PFSK-1 (cell line): ENCODE measurements around the gene XIRP2.

Source experiments
- FOXP2 ChIP-seq: optimal IDR thresholded peaks from 2 replicates; pipeline ENCODE3; 2011; ENCODE audit warnings: borderline replicate concordance, control low read depth, inconsistent platforms; ENCODE audit not compliant: insufficient read depth; ENCODE audit errors: extremely low read length, extremely low read depth
- POLR2AphosphoS5 ChIP-seq: IDR thresholded peaks from 2 replicates; pipeline ENCODE4 v1.6.1; 2012; ENCODE audit warnings: low read depth, mild to moderate bottlenecking, control low read depth, low read length, moderate library complexity
- REST ChIP-seq, 2 experiments: IDR thresholded peaks; 2 replicates each; pipeline versions ENCODE4 v1.6.1 to v1.8.0; 2011 to 2012; ENCODE audit warnings: low read depth in 2 of 2, low read length in 2 of 2, control low read depth in 1 of 2, inconsistent platforms in 1 of 2, mild to moderate bottlenecking in 1 of 2, moderate library complexity in 1 of 2; ENCODE audit not compliant: insufficient read depth in 1 of 2
- SIN3A ChIP-seq: IDR thresholded peaks from 2 replicates; pipeline ENCODE4 v1.6.1; 2012; ENCODE audit warnings: mild to moderate bottlenecking, low read length, moderate library complexity, borderline replicate concordance; ENCODE audit not compliant: insufficient read depth
- TAF1 ChIP-seq: IDR thresholded peaks from 2 replicates; pipeline ENCODE4 v1.6.1; 2012; ENCODE audit warnings: low read length, control low read depth, borderline replicate concordance; ENCODE audit not compliant: insufficient read depth

Gene XIRP2

DNA sequence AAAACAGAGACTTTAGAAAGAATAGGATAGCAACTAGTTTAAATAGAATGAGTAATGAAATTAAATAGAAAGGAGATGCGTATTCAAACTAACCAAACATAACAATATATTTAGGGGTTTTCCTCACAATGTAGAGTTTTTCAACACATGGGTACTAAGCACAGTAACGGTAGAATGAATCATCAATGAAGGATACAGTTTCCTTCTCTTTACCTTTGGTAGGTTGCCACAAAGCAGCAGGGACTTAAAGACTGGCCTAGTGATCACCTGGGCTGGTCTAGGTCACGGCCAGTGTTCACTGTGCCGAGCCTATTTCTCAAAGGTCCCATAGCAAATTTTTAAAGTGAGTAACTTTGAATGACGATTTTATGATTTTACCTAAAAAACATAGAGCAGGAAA, 311.7 kb downstream of the XIRP2 start:
- TF ChIP-seq POLR2AphosphoS5 (no peak), FOXP2 (no peak), TAF1 (no peak), SIN3A (no peak), REST (IDR thresholded peaks at IDR 0.05; ENCODE audit: insufficient read depth in 1 of 2, low read depth in 2 of 2, low read length in 2 of 2) (no peak)

DNA sequence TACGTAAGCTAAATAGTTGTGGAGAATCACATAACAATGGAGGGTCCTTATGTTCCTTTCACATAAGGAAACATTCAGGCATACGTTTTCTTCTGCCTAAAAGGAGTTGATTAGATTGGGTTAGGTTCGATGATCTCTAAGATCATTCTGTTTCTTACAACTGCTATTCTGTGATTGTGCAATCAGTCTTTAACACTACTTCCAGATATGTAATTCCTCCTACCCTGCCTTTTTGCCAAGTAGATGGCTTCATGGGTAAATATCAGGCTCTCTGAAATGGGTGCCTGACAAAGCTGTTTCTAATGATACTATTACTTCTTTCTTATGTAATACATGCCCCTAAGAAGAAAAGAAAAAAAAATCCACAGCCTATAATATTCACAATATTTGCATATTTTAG, 321.5 kb downstream of the XIRP2 start:
- TF ChIP-seq REST (IDR thresholded peaks at IDR 0.05; ENCODE audit: insufficient read depth in 1 of 2, low read depth in 2 of 2, low read length in 2 of 2): no peak
- no peak for TF ChIP-seq TAF1
- TF ChIP-seq POLR2AphosphoS5: no peak
- TF ChIP-seq SIN3A: no peak
- TF ChIP-seq FOXP2: no peak

- no peak for TF ChIP-seq REST (IDR thresholded peaks at IDR 0.05; ENCODE audit: insufficient read depth in 1 of 2, low read depth in 2 of 2, low read length in 2 of 2)
- TF ChIP-seq TAF1: no peak
- TF ChIP-seq SIN3A: no peak
- TF ChIP-seq FOXP2: no peak
- no peak for TF ChIP-seq POLR2AphosphoS5
Observed at GRCh38 chr2:167212014-167212648, 323.9 kb downstream of the XIRP2 start.

GRCh38 chr2:167215595-167215994, 327.3 kb downstream of the XIRP2 start:
- TF ChIP-seq REST (IDR thresholded peaks at IDR 0.05; ENCODE audit: insufficient read depth in 1 of 2, low read depth in 2 of 2, low read length in 2 of 2): no peak
- no peak for TF ChIP-seq FOXP2
- TF ChIP-seq SIN3A: no peak
- TF ChIP-seq TAF1: no peak
- no peak for TF ChIP-seq POLR2AphosphoS5

DNA sequence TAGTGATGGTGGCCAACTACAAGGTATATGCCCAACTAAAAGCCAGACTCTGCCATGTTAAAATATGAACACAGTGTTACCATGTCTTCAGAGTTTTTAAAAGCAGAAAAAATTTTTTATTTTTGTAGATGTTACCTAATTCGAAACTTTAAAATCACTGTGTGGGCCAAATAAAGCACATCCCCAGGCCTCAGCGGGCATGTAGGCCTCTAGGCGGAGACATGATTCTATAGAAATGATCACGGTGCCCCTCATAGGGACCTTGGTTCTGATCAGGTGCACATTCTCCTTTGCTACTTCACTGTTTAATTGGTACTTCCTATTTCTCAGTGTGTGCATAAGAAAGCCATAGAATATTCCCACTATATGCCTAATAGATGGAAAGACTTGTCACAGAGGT, 349.2 kb downstream of the XIRP2 start:
- TF ChIP-seq REST (IDR thresholded peaks at IDR 0.05; ENCODE audit: insufficient read depth in 1 of 2, low read depth in 2 of 2, low read length in 2 of 2) (no peak), SIN3A (no peak), TAF1 (no peak), POLR2AphosphoS5 (no peak), FOXP2 (no peak)
